Type B pancreatic cell (in vitro differentiated cells): ENCODE measurements around the gene DNASE1L2. TPM values are rescaled to one million over a fixed set of nuclear protein-coding genes. Genes with fewer than 3 reads are reported as not detected.
A peak's percentile ranks its signal among the peaks of the same experiment; 100 is the strongest.
"Not testable (repeated sequence)": the region's sequence is repeated elsewhere in the genome, so short reads cannot be mapped to it uniquely, and the experiment has no call there.

Experiments
- DNase-seq: peaks from one replicate; pipeline ENCODE4 v3.0.0; 2021; ENCODE audit warnings: mixed read lengths; ENCODE audit not compliant: unreplicated experiment; ENCODE audit errors: extremely low spot score
- H3K27ac Mint-ChIP-seq: 2 replicates; pipeline ENCODE4 v1.8.0; 2021; ENCODE audit warnings: mild to moderate bottlenecking, mixed read lengths
- H3K27me3 Mint-ChIP-seq: 2 replicates; pipeline ENCODE4 v1.8.0; 2021; ENCODE audit warnings: mixed read lengths
- H3K36me3 Mint-ChIP-seq: 2 replicates; pipeline ENCODE4 v1.8.0; 2021; ENCODE audit warnings: mixed read lengths
- H3K4me1 Mint-ChIP-seq: one replicate; pipeline ENCODE4 v1.8.0; 2021; ENCODE audit warnings: mixed read lengths; ENCODE audit not compliant: unreplicated experiment
- H3K4me3 Mint-ChIP-seq: 2 replicates; pipeline ENCODE4 v1.8.0; 2021; ENCODE audit warnings: mild to moderate bottlenecking, mixed read lengths
- H3K9me3 Mint-ChIP-seq: 2 replicates; pipeline ENCODE4 v1.8.0; 2021; ENCODE audit warnings: mixed read lengths
- CTCF ChIP-seq: fragments of 200-600 bp; sonication (generic); conservative IDR thresholded peaks from 2 replicates; pipeline ENCODE4 v1.5.0; 2021; ENCODE audit warnings: antibody characterized with exemption, mild to moderate bottlenecking
- total RNA-seq: library from RNA; stranded (reverse); gene quantifications from 2 replicates; pipeline ENCODE4 v1.2.1, GENCODE V29; 2021; ENCODE audit warnings: low replicate concordance

DNASE1L2 gene
- total RNA-seq, 1 donor from 2014 or later: 2.6 TPM

DNA sequence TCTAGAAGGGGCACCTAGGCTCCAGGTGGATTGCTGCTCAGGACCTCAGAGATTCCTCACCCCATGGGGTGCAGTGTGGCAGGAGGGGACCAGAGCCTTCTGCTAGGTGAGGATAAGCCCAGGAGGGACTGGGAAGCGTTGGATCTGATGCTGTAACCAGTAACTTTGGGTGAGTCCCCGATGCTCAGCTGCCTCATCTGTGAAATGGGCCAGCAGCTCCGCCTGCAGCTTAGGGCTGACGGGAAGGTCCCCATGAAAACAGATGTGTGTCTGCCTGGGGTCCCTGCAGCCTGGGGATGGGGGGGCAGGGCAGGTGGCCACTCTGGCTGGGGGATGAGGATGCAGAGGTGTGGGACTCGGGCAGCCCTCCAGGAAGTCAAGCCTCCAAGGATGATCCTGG lies 37.1 kb upstream of the DNASE1L2 start:
- Mint-ChIP-seq H3K4me1 (no peaks in the 10 kb centered on the region), H3K4me3 (no peak overlapping the region), H3K27me3 (peaks cover 35% of the 10 kb centered on the region), H3K27ac (no peak overlapping the region), H3K36me3 (no peaks in the 10 kb centered on the region), H3K9me3 (no peaks in the 10 kb centered on the region)
- no peak for DNase-seq
- no peak for TF ChIP-seq CTCF

GRCh38 chr16:2199621-2200139 lies 36.6 kb upstream of the DNASE1L2 start:
- no peak for TF ChIP-seq CTCF
- H3K27ac Mint-ChIP-seq: no peak overlapping the region
- H3K4me3 Mint-ChIP-seq: no peak overlapping the region
- H3K9me3 Mint-ChIP-seq: no peaks in the 10 kb centered on the region
- H3K36me3 Mint-ChIP-seq: no peaks in the 10 kb centered on the region
- peaks cover 34% of the 10 kb centered on the region for H3K27me3 Mint-ChIP-seq
- no peak for DNase-seq
- H3K4me1 Mint-ChIP-seq: peaks cover 4% of the 10 kb centered on the region

DNA sequence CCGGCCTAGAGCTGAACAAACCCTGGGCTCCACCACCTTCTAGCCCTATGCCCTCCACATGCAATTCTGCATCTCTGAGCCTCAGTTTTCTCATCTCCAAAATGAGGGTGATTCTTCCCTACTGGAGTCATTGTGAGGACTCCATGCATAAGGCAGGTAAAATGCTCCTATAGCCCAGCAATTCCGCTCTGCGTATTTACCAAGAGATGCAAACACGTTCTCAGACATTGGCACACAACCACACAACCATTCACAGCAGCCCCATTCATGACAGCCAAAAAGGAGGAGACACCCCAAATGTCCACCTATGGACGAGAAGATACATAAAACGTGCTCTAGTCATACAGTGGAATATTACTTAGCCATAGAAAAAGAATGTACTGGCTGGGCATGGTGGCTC lies 35.9 kb upstream of the DNASE1L2 start:
- DNase-seq: no peak
- Mint-ChIP-seq H3K27ac (no peak overlapping the region), H3K4me3 (no peak overlapping the region), H3K9me3 (no peaks in the 10 kb centered on the region), H3K4me1 (peaks cover 5% of the 10 kb centered on the region), H3K36me3 (no peaks in the 10 kb centered on the region), H3K27me3 (peaks cover 30% of the 10 kb centered on the region)
- no peak for TF ChIP-seq CTCF

DNA sequence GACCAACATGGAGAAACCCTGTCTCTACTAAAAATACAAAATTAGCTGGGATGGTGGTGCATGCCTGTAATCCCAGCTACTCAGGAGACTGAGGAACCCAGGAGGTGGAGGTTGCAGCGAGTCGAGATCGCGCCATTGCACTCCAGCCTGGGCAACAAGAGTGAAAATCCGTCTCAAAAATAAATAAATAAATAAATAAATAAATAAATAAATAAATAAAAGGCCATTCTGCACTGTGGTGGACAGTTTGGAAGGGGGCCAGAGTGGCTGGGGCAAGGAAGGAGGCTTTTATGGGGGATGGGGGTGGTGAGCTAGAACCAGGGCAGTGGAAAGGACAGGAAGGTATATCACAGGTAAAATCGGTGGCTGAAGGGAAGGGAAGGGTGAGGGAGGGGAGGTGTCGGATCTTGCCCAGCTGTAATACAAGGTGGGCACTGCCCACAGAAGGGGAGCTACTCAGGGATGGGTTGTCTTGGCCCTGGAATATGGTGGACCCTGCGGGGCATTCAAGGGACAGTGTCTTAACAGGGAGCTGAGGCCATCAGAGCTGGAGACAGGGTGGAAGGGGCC lies 33.0 kb upstream of the DNASE1L2 start:
- Mint-ChIP-seq H3K27ac (peak overlapping the region; percentile 76), H3K27me3 (peaks cover 24% of the 10 kb centered on the region), H3K4me3 (peak overlapping the region; percentile 73), H3K4me1 (peaks cover 14% of the 10 kb centered on the region)
- H3K9me3 Mint-ChIP-seq, DNase-seq, H3K36me3 Mint-ChIP-seq: not testable (repeated sequence)

GRCh38 chr16:2204416-2205103 lies 31.7 kb upstream of the DNASE1L2 start:
- Mint-ChIP-seq H3K27ac (peak overlapping the region; percentile 46), H3K36me3 (peaks cover 4% of the 10 kb centered on the region), H3K4me1 (peaks cover 14% of the 10 kb centered on the region), H3K27me3 (peaks cover 17% of the 10 kb centered on the region), H3K9me3 (no peaks in the 10 kb centered on the region), H3K4me3 (peak overlapping the region; percentile 83)
- TF ChIP-seq CTCF: no peak
- DNase-seq: no peak
